Adrenal gland (tissue), 12 donors: ENCODE data around the gene SPARCL1. TPM values are rescaled to one million over a fixed set of nuclear protein-coding genes. Genes with fewer than 3 reads are reported as not detected.

Experiments
- DNase-seq, 7 donors: peaks; one replicate each; pipeline ENCODE4 v3.0.0-alpha.2; 2019 to 2020
- H3K27ac ChIP-seq, 5 donors: fragments of 200-600 bp; sonication (generic) in 4 of 5; 1 replicate in 3 of 5; 2 replicates in 2 of 5; pipeline versions ENCODE4 v1.5.1 to v1.8.0; 2016 to 2020; ENCODE audit warnings: mild to moderate bottlenecking in 1 of 5
- H3K27me3 ChIP-seq: fragments of 200-600 bp; 2 replicates; pipeline ENCODE4 v1.8.0; 2021
- H3K36me3 ChIP-seq, 2 donors: fragments of 200-600 bp; replicated peaks in 1 of 2; 1 replicate in 1 of 2; 2 replicates in 1 of 2; pipeline versions ENCODE4 v1.5.1 to v1.8.0; 2018 to 2022
- H3K4me1 ChIP-seq, 2 donors: fragments of 200-600 bp; replicated peaks in 1 of 2; 1 replicate in 1 of 2; 2 replicates in 1 of 2; pipeline versions ENCODE4 v1.5.1 to v1.8.0; 2018 to 2021
- H3K4me3 ChIP-seq, 4 donors: fragments of 200-600 bp; sonication (generic) in 3 of 4; one replicate each; pipeline ENCODE4 v1.5.1; 2016 to 2018
- H3K9me3 ChIP-seq, 3 donors: fragments of 200-600 bp; sonication (generic) in 1 of 3; replicated peaks in 1 of 3; 1 replicate in 2 of 3; 2 replicates in 1 of 3; pipeline versions ENCODE4 v1.5.1 to v1.8.0; 2016 to 2021
- POLR2A ChIP-seq, 2 donors: fragments of 450-650 bp; IDR thresholded peaks; one replicate each; pipeline ENCODE4 v1.6.1; 2017; ENCODE audit warnings: antibody characterized with exemption in 2 of 2, mild to moderate bottlenecking in 2 of 2, moderate library complexity in 1 of 2
- WGBS, 4 donors: extraction: QIAGEN DNeasy Blood & Tissue Kit in 2 of 4; methylation state at CpG; one replicate each; pipeline versions ENCODE4 v1.1.5 to v1.1.7; 2013 to 2017; 5-methylcytosine and 5-hydroxymethylcytosine counted together
- intact Hi-C, 2 donors: fragments of 100-400 bp; cut with DNase I; formaldehyde crosslinking; loops; one replicate each; pipeline versions ENCODE4 v1.14.1 to v1.15.0; 2022 to 2023
- polyA plus RNA-seq, 3 donors: library from polyadenylated mRNA; stranded (reverse); fragments of 200-250 nt in 2 of 3; fragments of 350-450 nt in 1 of 3; fragmentation: Illumina TruSeq in 1 of 3; extraction: RNeasy Lipid Tissue Mini Kit (QIAGEN cat#74804) in 1 of 3; gene quantifications; one replicate each; pipeline ENCODE4 v1.2.3, GENCODE V29; 2013 to 2014
- total RNA-seq, 9 donors: library from RNA; depleted of rRNA in 4 of 9; stranded (reverse); fragments of >200 nt in 4 of 9; fragments of 120-200 nt in 1 of 9; fragmentation: NEBNext Ultra II Directional in 1 of 9; extraction: Animal tissue kit (Norgen Biotek cat#: 25700) in 1 of 9; gene quantifications; one replicate each; pipeline versions ENCODE4 v1.1.0 to v1.2.4, GENCODE V29; 2013 to 2023
- TF ChIP-seq, protein P1 (sequence below), 6 experiments: fragments of 450-650 bp in 4 of 6; fragments of 200-600 bp in 2 of 6; sonication (generic) in 1 of 6; IDR thresholded peaks; 1 replicate in 5 of 6; 2 replicates in 1 of 6; pipeline versions ENCODE4 v1.5.1 to v1.8.0; 2016 to 2021; ENCODE audit warnings: antibody characterized with exemption in 6 of 6, mild to moderate bottlenecking in 2 of 6, moderate library complexity in 1 of 6
- donor health status: healthy with polysubstance abuse.
- donor health status: Bipolar disorder and iron deficiency.
- donor health status: DM: yes; HTN: yes; CAD: no.
- donor health status: DM: no; HTN: no; CAD: no.
- donor health status: DM: no; HTN: no; CAD: no.
- donor health status: DM: yes; HTN: yes; CAD: no.

The SPARCL1 gene
- total and polyA plus RNA-seq, 12 donors: 36.9 to 201 (median 124) TPM

DNA sequence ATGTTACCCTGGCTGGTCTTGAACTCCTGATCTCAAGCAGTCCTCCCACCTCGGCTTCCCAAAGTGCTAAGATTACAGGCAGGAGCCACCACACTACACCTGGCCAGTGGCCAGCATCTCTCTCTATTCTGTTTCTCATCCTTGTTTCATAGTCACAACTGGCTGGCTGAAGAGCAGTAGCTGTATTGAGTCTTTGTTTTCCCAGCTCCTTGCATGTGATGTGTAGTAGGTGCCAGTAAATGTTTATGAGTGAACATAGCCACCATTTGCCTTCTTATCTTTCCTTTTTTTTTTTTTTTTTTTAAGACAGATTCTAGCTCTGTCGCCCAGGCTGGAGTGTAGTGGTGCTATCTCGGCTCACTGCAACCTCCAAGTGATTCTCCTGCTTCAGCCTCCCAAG is 83.2 kb downstream of the SPARCL1 start:
- Histone ChIP-seq H3K4me3 (no peak overlapping the region), H3K27me3 (no peaks in the 10 kb centered on the region), H3K9me3 (no peaks in the 10 kb centered on the region), H3K36me3 (peaks cover 0 to 35% of the 10 kb centered on the region in 2 donors), H3K4me1 (peaks cover 0 to 4% of the 10 kb centered on the region in 2 donors), H3K27ac (no peak overlapping the region)
- 61 to 93% (median 69%) methylated on average over 3 of the region's 3 CpGs for WGBS, 4 donors
- no peak for TF ChIP-seq POLR2A (IDR thresholded peaks at IDR 0.05)
- TF ChIP-seq, protein P1, sequence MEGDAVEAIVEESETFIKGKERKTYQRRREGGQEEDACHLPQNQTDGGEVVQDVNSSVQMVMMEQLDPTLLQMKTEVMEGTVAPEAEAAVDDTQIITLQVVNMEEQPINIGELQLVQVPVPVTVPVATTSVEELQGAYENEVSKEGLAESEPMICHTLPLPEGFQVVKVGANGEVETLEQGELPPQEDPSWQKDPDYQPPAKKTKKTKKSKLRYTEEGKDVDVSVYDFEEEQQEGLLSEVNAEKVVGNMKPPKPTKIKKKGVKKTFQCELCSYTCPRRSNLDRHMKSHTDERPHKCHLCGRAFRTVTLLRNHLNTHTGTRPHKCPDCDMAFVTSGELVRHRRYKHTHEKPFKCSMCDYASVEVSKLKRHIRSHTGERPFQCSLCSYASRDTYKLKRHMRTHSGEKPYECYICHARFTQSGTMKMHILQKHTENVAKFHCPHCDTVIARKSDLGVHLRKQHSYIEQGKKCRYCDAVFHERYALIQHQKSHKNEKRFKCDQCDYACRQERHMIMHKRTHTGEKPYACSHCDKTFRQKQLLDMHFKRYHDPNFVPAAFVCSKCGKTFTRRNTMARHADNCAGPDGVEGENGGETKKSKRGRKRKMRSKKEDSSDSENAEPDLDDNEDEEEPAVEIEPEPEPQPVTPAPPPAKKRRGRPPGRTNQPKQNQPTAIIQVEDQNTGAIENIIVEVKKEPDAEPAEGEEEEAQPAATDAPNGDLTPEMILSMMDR (IDR thresholded peaks at IDR 0.05): no peak
- intact Hi-C loops: no loop called here
- no peak for DNase-seq

DNA sequence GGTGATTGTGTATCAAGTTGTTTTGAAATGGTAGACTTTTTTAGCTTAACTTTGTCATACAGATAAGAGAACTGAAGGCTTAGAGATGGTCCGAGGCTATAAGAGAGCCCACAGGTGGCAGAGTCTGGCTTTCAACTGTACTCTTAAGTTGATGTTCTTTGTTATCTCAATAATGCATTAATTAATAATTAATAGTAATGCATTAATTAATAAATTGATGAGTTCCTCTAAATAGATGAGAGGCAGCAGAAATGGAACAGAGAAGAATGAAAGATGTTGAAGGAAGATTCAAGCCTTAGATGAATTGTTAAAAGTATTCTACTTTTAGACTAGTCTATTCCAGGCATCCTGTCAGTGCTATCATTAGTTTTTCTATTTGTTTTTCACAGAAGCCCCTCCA is 84.4 kb downstream of the SPARCL1 start:
- Histone ChIP-seq H3K27ac (no peak overlapping the region), H3K27me3 (no peaks in the 10 kb centered on the region), H3K9me3 (no peaks in the 10 kb centered on the region), H3K36me3 (peaks cover 0 to 31% of the 10 kb centered on the region in 2 donors), H3K4me3 (no peak overlapping the region), H3K4me1 (no peaks in the 10 kb centered on the region)
- intact Hi-C loops: no loop called here
- 91 to 100% (median 96%) methylated on average over 1 of the region's 1 CpG for WGBS, 4 donors
- TF ChIP-seq POLR2A (IDR thresholded peaks at IDR 0.05): no peak
- no peak for DNase-seq

DNA sequence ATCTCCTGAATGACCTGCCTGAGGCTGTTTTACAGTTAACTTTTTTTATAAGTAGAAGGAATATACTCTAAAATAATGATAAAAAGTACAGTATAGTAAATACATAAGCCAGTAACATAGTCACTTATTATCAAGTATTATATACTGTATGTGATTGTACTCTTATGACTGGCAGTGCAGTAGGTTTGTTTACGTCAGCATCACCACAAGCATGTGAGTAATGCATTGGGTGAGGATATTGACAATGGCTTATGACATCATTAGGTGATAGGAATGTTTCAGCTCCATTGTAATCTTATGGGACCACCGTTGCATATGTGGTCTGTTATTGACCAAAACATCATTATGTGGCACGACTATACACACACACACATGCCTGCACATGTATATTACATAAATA is 86.3 kb downstream of the SPARCL1 start:
- 95 to 97% (median 97%) methylated on average over 3 of the region's 3 CpGs for WGBS, 4 donors
- intact Hi-C loops: no loop called here
- Histone ChIP-seq H3K9me3 (no peaks in the 10 kb centered on the region), H3K27ac (no peak overlapping the region), H3K4me1 (no peaks in the 10 kb centered on the region), H3K27me3 (no peaks in the 10 kb centered on the region), H3K36me3 (peaks cover 0 to 21% of the 10 kb centered on the region in 2 donors), H3K4me3 (no peak overlapping the region)
- TF ChIP-seq POLR2A (IDR thresholded peaks at IDR 0.05): no peak
- TF ChIP-seq, protein P1 (IDR thresholded peaks at IDR 0.05): no peak
- no peak for DNase-seq

DNA sequence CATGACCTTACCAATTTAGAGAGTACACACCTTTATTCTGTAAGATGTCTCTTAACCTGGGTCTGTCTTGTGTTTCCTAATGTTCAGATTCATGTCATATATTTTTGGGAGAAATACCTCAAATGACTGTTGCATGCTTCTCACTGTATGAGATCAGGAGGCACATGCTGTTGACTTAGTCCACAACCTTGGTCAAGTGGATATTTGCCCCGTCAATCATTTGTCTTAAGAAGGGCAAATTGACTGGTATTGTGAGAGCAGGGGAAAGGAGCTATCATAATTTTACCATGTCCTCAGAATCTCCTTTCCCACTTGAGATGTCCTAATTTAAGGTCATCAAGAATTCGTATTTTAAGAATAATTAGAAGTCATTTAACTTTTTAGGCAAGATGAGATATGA is 95.8 kb downstream of the SPARCL1 start:
- Histone ChIP-seq H3K4me1 (peaks cover 0 to 3% of the 10 kb centered on the region in 2 donors), H3K27me3 (no peaks in the 10 kb centered on the region), H3K9me3 (no peaks in the 10 kb centered on the region), H3K4me3 (no peak overlapping the region), H3K36me3 (peaks cover 0 to 10% of the 10 kb centered on the region in 2 donors), H3K27ac (no peak overlapping the region)
- TF ChIP-seq, protein P1 (IDR thresholded peaks at IDR 0.05): no peak
- TF ChIP-seq POLR2A (IDR thresholded peaks at IDR 0.05): no peak
- DNase-seq: no peak
- WGBS, 4 donors: 86 to 91% (median 88%) methylated on average over 2 of the region's 2 CpGs
- intact Hi-C loops: no loop called here

DNA sequence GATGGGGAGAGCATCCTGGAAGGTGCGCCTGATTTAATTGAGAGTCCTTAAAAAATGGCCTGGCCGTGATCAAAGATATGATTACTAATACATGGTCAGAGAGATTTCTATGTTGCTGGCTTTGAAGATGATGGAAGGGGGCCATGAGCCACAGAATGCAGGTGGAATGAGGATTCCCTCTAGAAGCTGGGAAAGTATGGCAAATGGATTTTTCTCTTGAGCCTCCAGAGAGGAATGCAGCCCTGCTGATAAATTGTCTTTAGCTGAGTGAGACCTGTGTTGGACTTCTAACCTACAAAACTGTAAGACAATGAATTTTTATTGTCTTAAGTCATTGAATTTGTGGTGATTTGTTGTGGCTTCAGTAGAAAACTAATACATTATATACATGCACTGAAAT is 99.1 kb downstream of the SPARCL1 start:
- H3K4me3 ChIP-seq: no peak overlapping the region
- H3K27ac ChIP-seq: no peak overlapping the region
- TF ChIP-seq, protein P1 (IDR thresholded peaks at IDR 0.05): no peak
- TF ChIP-seq POLR2A (IDR thresholded peaks at IDR 0.05): no peak
- WGBS, 4 donors: 76 to 98% (median 92%) methylated on average over 2 of the region's 2 CpGs
- no peak for DNase-seq
- no peaks in the 10 kb centered on the region for H3K27me3 ChIP-seq
- H3K36me3 ChIP-seq: no peaks in the 10 kb centered on the region
- H3K9me3 ChIP-seq: no peaks in the 10 kb centered on the region
- H3K4me1 ChIP-seq: peaks cover 5 to 16% of the 10 kb centered on the region in 2 donors
- intact Hi-C loops: no loop called here
